ENCODE measurements around the gene TMEM74B. TPM values are rescaled to one million over a fixed set of nuclear protein-coding genes. Genes with fewer than 3 reads are reported as not detected.

TMEM74B gene
- total RNA-seq, 1 experiment from 2014 or later: 1.1 TPM

- intact Hi-C loops (cut with micrococcal nuclease; ENCODE audit: unreplicated experiment) (no loop called here), in situ Hi-C loops (cut with HindIII; ENCODE audit: low pct_unique_long_range_greater_than_20kb, low sequenced_read_pairs) (no loop called here)
- ATAC-seq (no peak), DNase-seq (ENCODE audit: low read depth, low spot score) (no peak)
- no peaks in the 10 kb centered on the region for H3K27me3 ChIP-seq (ENCODE audit: control insufficient read depth, insufficient read depth, low read length)
- peaks cover 4% of the 10 kb centered on the region; the same call in 1 of the 2 replicates for H3K36me3 ChIP-seq (ENCODE audit: control insufficient read depth, insufficient read depth, low read length)
- ChIA-PET CTCF (no interaction called here), POLR2A (no interaction called here)
- no peak overlapping the region for H3K27ac ChIP-seq (ENCODE audit: low read length)
- TF ChIP-seq, protein P1, sequence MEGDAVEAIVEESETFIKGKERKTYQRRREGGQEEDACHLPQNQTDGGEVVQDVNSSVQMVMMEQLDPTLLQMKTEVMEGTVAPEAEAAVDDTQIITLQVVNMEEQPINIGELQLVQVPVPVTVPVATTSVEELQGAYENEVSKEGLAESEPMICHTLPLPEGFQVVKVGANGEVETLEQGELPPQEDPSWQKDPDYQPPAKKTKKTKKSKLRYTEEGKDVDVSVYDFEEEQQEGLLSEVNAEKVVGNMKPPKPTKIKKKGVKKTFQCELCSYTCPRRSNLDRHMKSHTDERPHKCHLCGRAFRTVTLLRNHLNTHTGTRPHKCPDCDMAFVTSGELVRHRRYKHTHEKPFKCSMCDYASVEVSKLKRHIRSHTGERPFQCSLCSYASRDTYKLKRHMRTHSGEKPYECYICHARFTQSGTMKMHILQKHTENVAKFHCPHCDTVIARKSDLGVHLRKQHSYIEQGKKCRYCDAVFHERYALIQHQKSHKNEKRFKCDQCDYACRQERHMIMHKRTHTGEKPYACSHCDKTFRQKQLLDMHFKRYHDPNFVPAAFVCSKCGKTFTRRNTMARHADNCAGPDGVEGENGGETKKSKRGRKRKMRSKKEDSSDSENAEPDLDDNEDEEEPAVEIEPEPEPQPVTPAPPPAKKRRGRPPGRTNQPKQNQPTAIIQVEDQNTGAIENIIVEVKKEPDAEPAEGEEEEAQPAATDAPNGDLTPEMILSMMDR (IDR thresholded peaks at IDR 0.05): no peak
- TF ChIP-seq POLR2AphosphoS5 (IDR thresholded peaks at IDR 0.05; ENCODE audit: low read depth, low read length) (no peak), SIN3A (IDR thresholded peaks at IDR 0.05; ENCODE audit: borderline replicate concordance, insufficient read depth, low read depth, low read length) (no peak), TCF7L2 (IDR thresholded peaks at IDR 0.05; ENCODE audit: low read depth, low read length) (no peak)
- TF ChIP-seq, protein P2, sequence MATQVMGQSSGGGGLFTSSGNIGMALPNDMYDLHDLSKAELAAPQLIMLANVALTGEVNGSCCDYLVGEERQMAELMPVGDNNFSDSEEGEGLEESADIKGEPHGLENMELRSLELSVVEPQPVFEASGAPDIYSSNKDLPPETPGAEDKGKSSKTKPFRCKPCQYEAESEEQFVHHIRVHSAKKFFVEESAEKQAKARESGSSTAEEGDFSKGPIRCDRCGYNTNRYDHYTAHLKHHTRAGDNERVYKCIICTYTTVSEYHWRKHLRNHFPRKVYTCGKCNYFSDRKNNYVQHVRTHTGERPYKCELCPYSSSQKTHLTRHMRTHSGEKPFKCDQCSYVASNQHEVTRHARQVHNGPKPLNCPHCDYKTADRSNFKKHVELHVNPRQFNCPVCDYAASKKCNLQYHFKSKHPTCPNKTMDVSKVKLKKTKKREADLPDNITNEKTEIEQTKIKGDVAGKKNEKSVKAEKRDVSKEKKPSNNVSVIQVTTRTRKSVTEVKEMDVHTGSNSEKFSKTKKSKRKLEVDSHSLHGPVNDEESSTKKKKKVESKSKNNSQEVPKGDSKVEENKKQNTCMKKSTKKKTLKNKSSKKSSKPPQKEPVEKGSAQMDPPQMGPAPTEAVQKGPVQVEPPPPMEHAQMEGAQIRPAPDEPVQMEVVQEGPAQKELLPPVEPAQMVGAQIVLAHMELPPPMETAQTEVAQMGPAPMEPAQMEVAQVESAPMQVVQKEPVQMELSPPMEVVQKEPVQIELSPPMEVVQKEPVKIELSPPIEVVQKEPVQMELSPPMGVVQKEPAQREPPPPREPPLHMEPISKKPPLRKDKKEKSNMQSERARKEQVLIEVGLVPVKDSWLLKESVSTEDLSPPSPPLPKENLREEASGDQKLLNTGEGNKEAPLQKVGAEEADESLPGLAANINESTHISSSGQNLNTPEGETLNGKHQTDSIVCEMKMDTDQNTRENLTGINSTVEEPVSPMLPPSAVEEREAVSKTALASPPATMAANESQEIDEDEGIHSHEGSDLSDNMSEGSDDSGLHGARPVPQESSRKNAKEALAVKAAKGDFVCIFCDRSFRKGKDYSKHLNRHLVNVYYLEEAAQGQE (IDR thresholded peaks at IDR 0.05; ENCODE audit: insufficient read depth in 1 of 2, low read depth in 2 of 2, low read length in 1 of 2): no peak
- BruUV-seq (replicated peaks): no TSS peak
- H3K9me3 ChIP-seq (ENCODE audit: control insufficient read depth, insufficient read depth, low read depth, low read length): no peaks in the 10 kb centered on the region
- no peak overlapping the region for H3K4me3 ChIP-seq (ENCODE audit: low read depth in 2 of 2, low read length in 2 of 2)
- no peaks in the 10 kb centered on the region for H3K4me1 ChIP-seq (ENCODE audit: control insufficient read depth, insufficient read depth, low read length)
Measured at GRCh38 chr20:1165941-1166340, 18.8 kb downstream of the TMEM74B start.

- no peaks in the 10 kb centered on the region for H3K27me3 ChIP-seq (ENCODE audit: control insufficient read depth, insufficient read depth, low read length)
- intact Hi-C loops (cut with micrococcal nuclease; ENCODE audit: unreplicated experiment): no loop called here
- no peak overlapping the region for H3K27ac ChIP-seq (ENCODE audit: low read length)
- no peaks in the 10 kb centered on the region for H3K9me3 ChIP-seq (ENCODE audit: control insufficient read depth, insufficient read depth, low read depth, low read length)
- ATAC-seq (no peak), DNase-seq (ENCODE audit: low read depth, low spot score) (no peak)
- ChIA-PET CTCF (no interaction called here), POLR2A (no interaction called here)
- in situ Hi-C loops (cut with HindIII; ENCODE audit: low pct_unique_long_range_greater_than_20kb, low sequenced_read_pairs): no loop called here
- no peaks in the 10 kb centered on the region for H3K4me1 ChIP-seq (ENCODE audit: control insufficient read depth, insufficient read depth, low read length)
- H3K4me3 ChIP-seq (ENCODE audit: low read depth in 2 of 2, low read length in 2 of 2): no peak overlapping the region
- BruUV-seq (replicated peaks): no TSS peak
- H3K36me3 ChIP-seq (ENCODE audit: control insufficient read depth, insufficient read depth, low read length): peaks cover 4% of the 10 kb centered on the region; the same call in 1 of the 2 replicates
- TF ChIP-seq, protein P1 (IDR thresholded peaks at IDR 0.05): no peak
- TF ChIP-seq SIN3A (IDR thresholded peaks at IDR 0.05; ENCODE audit: borderline replicate concordance, insufficient read depth, low read depth, low read length): no peak
- no peak for TF ChIP-seq TCF7L2 (IDR thresholded peaks at IDR 0.05; ENCODE audit: low read depth, low read length)
- TF ChIP-seq, protein P2 (IDR thresholded peaks at IDR 0.05; ENCODE audit: insufficient read depth in 1 of 2, low read depth in 2 of 2, low read length in 1 of 2): no peak
- no peak for TF ChIP-seq POLR2AphosphoS5 (IDR thresholded peaks at IDR 0.05; ENCODE audit: low read depth, low read length)
Measured at GRCh38 chr20:1165521-1165920, 19.3 kb downstream of the TMEM74B start.
